Loucy (cell line): ENCODE measurements around the gene NTNG1.

Source experiments
- CTCF ChIP-seq: fragments of 200-600 bp; sonication (generic); conservative IDR thresholded peaks from 2 replicates; pipeline ENCODE4 v1.5.1; 2014; ENCODE audit warnings: mild to moderate bottlenecking, antibody characterized with exemption, low read length
- EZH2phosphoT487 ChIP-seq: fragments of 200-600 bp; IDR thresholded peaks from 2 replicates; pipeline ENCODE4 v1.6.1; 2018; ENCODE audit warnings: antibody characterized with exemption, mild to moderate bottlenecking, moderate library complexity, borderline replicate concordance

- TF ChIP-seq CTCF (no peak), EZH2phosphoT487 (no peak)
These were observed 158.7 kb downstream of the NTNG1 start for GRCh38 chr1:107299521-107299920.
